GM23338 (cell line): ENCODE measurements around the gene OTOG. TPM values are rescaled to one million over a fixed set of nuclear protein-coding genes. Genes with fewer than 3 reads are reported as not detected.

ENCODE experiments used
- polyA plus RNA-seq: library from polyadenylated mRNA; unstranded; fragments of >200 nt; fragmentation: Nextera tagmentation; extraction: Ambion mirVana; gene quantifications from 2 replicates; pipeline ENCODE4 v1.2.1, GENCODE V29; 2016
- total RNA-seq: library from RNA; depleted of rRNA; stranded (reverse); fragments of >200 nt; shearing (Covaris generic); gene quantifications from 2 replicates; pipeline ENCODE4 v1.2.3, GENCODE V29; 2014; rRNA removed
- TF ChIP-seq, protein P1 (sequence below): IDR thresholded peaks from 2 replicates; pipeline ENCODE4 v1.6.1; 2016; ENCODE audit warnings: antibody characterized with exemption
- TF ChIP-seq, protein P2 (sequence below), 2 experiments: fragments of 200-600 bp in 1 of 2; sonication (generic) in 1 of 2; conservative IDR thresholded peaks; 2 replicates each; pipeline versions ENCODE4 v1.5.1 to v1.6.1; 2016 to 2017; ENCODE audit warnings: antibody characterized with exemption in 2 of 2, low read depth in 2 of 2, mild to moderate bottlenecking in 2 of 2, moderate library complexity in 1 of 2
- TF ChIP-seq, protein P3 (sequence below): IDR thresholded peaks from one replicate; pipeline ENCODE4 v1.6.1; 2018; ENCODE audit warnings: antibody characterized with exemption; ENCODE audit not compliant: unreplicated experiment

OTOG gene
- total and polyA plus RNA-seq, 2 experiments from 2014 or later: 0.40 to 0.52 TPM

DNA sequence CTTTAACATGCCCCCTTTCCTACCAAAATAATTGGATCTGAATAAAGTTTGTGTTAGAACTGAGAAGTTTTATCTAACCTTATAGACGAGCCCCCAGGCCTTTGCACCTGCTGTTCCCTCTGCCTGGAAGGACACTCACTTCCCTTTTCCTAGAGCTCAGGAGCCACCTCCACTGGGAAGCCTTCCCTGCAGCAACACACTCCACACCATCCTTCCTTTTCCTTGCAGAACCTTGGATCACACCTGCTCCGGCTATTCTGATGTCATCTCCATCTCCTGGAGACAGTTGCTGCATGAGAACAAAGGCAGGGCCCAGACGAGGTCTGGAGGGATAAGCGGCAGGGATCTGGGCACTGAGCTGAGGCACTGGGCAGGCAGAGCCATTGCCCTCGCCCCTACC, 149.7 kb downstream of the OTOG start (continued):
- TF ChIP-seq, protein P1, sequence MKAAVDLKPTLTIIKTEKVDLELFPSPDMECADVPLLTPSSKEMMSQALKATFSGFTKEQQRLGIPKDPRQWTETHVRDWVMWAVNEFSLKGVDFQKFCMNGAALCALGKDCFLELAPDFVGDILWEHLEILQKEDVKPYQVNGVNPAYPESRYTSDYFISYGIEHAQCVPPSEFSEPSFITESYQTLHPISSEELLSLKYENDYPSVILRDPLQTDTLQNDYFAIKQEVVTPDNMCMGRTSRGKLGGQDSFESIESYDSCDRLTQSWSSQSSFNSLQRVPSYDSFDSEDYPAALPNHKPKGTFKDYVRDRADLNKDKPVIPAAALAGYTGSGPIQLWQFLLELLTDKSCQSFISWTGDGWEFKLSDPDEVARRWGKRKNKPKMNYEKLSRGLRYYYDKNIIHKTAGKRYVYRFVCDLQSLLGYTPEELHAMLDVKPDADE: no peak
- TF ChIP-seq, protein P2, sequence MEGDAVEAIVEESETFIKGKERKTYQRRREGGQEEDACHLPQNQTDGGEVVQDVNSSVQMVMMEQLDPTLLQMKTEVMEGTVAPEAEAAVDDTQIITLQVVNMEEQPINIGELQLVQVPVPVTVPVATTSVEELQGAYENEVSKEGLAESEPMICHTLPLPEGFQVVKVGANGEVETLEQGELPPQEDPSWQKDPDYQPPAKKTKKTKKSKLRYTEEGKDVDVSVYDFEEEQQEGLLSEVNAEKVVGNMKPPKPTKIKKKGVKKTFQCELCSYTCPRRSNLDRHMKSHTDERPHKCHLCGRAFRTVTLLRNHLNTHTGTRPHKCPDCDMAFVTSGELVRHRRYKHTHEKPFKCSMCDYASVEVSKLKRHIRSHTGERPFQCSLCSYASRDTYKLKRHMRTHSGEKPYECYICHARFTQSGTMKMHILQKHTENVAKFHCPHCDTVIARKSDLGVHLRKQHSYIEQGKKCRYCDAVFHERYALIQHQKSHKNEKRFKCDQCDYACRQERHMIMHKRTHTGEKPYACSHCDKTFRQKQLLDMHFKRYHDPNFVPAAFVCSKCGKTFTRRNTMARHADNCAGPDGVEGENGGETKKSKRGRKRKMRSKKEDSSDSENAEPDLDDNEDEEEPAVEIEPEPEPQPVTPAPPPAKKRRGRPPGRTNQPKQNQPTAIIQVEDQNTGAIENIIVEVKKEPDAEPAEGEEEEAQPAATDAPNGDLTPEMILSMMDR (conservative IDR thresholded peaks at IDR 0.05; ENCODE audit: low read depth in 2 of 2): no peak
- TF ChIP-seq, protein P3, sequence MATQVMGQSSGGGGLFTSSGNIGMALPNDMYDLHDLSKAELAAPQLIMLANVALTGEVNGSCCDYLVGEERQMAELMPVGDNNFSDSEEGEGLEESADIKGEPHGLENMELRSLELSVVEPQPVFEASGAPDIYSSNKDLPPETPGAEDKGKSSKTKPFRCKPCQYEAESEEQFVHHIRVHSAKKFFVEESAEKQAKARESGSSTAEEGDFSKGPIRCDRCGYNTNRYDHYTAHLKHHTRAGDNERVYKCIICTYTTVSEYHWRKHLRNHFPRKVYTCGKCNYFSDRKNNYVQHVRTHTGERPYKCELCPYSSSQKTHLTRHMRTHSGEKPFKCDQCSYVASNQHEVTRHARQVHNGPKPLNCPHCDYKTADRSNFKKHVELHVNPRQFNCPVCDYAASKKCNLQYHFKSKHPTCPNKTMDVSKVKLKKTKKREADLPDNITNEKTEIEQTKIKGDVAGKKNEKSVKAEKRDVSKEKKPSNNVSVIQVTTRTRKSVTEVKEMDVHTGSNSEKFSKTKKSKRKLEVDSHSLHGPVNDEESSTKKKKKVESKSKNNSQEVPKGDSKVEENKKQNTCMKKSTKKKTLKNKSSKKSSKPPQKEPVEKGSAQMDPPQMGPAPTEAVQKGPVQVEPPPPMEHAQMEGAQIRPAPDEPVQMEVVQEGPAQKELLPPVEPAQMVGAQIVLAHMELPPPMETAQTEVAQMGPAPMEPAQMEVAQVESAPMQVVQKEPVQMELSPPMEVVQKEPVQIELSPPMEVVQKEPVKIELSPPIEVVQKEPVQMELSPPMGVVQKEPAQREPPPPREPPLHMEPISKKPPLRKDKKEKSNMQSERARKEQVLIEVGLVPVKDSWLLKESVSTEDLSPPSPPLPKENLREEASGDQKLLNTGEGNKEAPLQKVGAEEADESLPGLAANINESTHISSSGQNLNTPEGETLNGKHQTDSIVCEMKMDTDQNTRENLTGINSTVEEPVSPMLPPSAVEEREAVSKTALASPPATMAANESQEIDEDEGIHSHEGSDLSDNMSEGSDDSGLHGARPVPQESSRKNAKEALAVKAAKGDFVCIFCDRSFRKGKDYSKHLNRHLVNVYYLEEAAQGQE: no peak

Other genes with a start within 250 kb of the OTOG start
- 1.5 and 1.9 TPM in 2 replicates for gene NCR3LG1, start 195.5 kb upstream of the OTOG start, total RNA-seq
- gene NCR3LG1, start 195.5 kb upstream of the OTOG start, polyA plus RNA-seq: 0.15 and 0.28 TPM in 2 replicates
- gene KCNJ11, start 158.6 kb upstream of the OTOG start, total RNA-seq: 5.9 and 7.9 TPM in 2 replicates
- 0.89 and 2.2 TPM in 2 replicates for gene KCNJ11, start 158.6 kb upstream of the OTOG start, polyA plus RNA-seq
- 2.4 and 3.4 TPM in 2 replicates for gene ABCC8, start 70.4 kb upstream of the OTOG start, total RNA-seq
- gene ABCC8, start 70.4 kb upstream of the OTOG start, polyA plus RNA-seq: 1.5 and 2.0 TPM in 2 replicates
- gene USH1C, start 2.8 kb upstream of the OTOG start, total RNA-seq: 1.3 and 5.4 TPM in 2 replicates
- gene USH1C, start 2.8 kb upstream of the OTOG start, polyA plus RNA-seq: 1.8 and 2.7 TPM in 2 replicates
- not detected in 2 replicates for gene MYOD1, start 172.3 kb downstream of the OTOG start, total RNA-seq
- not detected in 2 replicates for gene MYOD1, start 172.3 kb downstream of the OTOG start, polyA plus RNA-seq
- gene KCNC1, start 187.5 kb downstream of the OTOG start, total RNA-seq: not detected in 2 replicates
- 0.11 and 0.17 TPM in 2 replicates for gene KCNC1, start 187.5 kb downstream of the OTOG start, polyA plus RNA-seq